Activated naive CD8-positive, alpha-beta T cell treated with anti-CD3 and anti-CD28 coated beads, Interleukin-2, amount 10 ng/mL, durations not matched to agents 7 days and 5 days (primary cell): Measurements from ENCODE around the gene LPXN. TPM values are rescaled to one million over a fixed set of nuclear protein-coding genes. Genes with fewer than 3 reads are reported as not detected.

Experiments
- ATAC-seq: fragments of 150-1000 bp; cut with Tn5 transposase; one replicate; pipeline ENCODE4 v1.10.0; 2021; ENCODE audit warnings: low read depth, moderate library complexity
- POLR2A ChIA-PET: fragments of 350-600 bp; sonication (Branson Sonifier 250); formaldehyde crosslinking; loops from one replicate; lab custom pipeline; 2021; ENCODE audit warnings: antibody characterized with exemption; lab: Charles Lee
- DNase-seq: peaks from one replicate; pipeline ENCODE4 v3.0.0; 2021
- H3K27ac Mint-ChIP-seq: one replicate; pipeline ENCODE4 v1.8.0; 2022; ENCODE audit warnings: mild to moderate bottlenecking, mixed read lengths
- H3K27me3 Mint-ChIP-seq: one replicate; pipeline ENCODE4 v1.8.0; 2022; ENCODE audit warnings: mild to moderate bottlenecking, moderate library complexity, mixed read lengths
- H3K36me3 Mint-ChIP-seq: one replicate; pipeline ENCODE4 v1.8.0; 2021; ENCODE audit warnings: mild to moderate bottlenecking, mixed read lengths
- H3K4me1 Mint-ChIP-seq: one replicate; pipeline ENCODE4 v1.8.0; 2021; ENCODE audit warnings: mixed read lengths
- H3K4me3 Mint-ChIP-seq: one replicate; pipeline ENCODE4 v1.8.0; 2022; ENCODE audit warnings: mild to moderate bottlenecking, moderate library complexity, mixed read lengths
- H3K9me3 Mint-ChIP-seq: one replicate; pipeline ENCODE4 v1.8.0; 2021; ENCODE audit warnings: mixed read lengths
- total RNA-seq, 2 experiments: library from RNA; stranded (reverse); gene quantifications; one replicate each; pipeline ENCODE4 v1.2.3, GENCODE V29; 2021

The LPXN gene
- 100 to 1,000 TPM; 145 to 159 TPM for total RNA-seq

GRCh38 chr11:58575377-58576020 lies at the start of gene LPXN:
Gene LPXN (minus strand): TSS chr11:58575856. CDS start chr11:58575772, 84 bp downstream.
- no peaks in the 10 kb centered on the region for H3K27me3 Mint-ChIP-seq
- peak within 1 kb of the TSS; percentile 96 for H3K4me3 Mint-ChIP-seq
- H3K27ac Mint-ChIP-seq, result peak within 1 kb of the TSS; percentile 97
- DNase-seq, result peak; percentile 56
- POLR2A ChIA-PET, result interaction anchor here (0.6 to 4.5 kb wide), 10 partner anchors 8 to 1180 kb away, joined by 3 to 29 read pairs (median 4); partner anchors contain the start of genes FAM111B and STX3
- H3K4me1 Mint-ChIP-seq, result peaks cover 43% of the 10 kb centered on the region
- peaks cover 23% of the 10 kb centered on the region for H3K36me3 Mint-ChIP-seq
- no peaks in the 10 kb centered on the region for H3K9me3 Mint-ChIP-seq
- no peak for ATAC-seq

GRCh38 chr11:58625086-58625485 lies 49.4 kb upstream of the LPXN start:
- ATAC-seq (no peak), DNase-seq (no peak)
- Mint-ChIP-seq H3K27ac (no peak overlapping the region), H3K9me3 (no peaks in the 10 kb centered on the region), H3K27me3 (no peaks in the 10 kb centered on the region), H3K4me3 (no peak overlapping the region), H3K4me1 (peaks cover 12% of the 10 kb centered on the region), H3K36me3 (peaks cover 29% of the 10 kb centered on the region)
- POLR2A ChIA-PET, result no interaction called here

- peaks cover 46% of the 10 kb centered on the region for H3K36me3 Mint-ChIP-seq
- H3K27ac Mint-ChIP-seq, result peak within 1 kb of the TSS; percentile 26
- no peaks in the 10 kb centered on the region for H3K27me3 Mint-ChIP-seq
- no peaks in the 10 kb centered on the region for H3K9me3 Mint-ChIP-seq
- H3K4me1 Mint-ChIP-seq, result peaks cover 8% of the 10 kb centered on the region
- ATAC-seq, result no peak
- POLR2A ChIA-PET, result no interaction called here
- no peak within 1 kb of the TSS for H3K4me3 Mint-ChIP-seq
- DNase-seq, result no peak
These were observed 46.7 kb upstream of the LPXN start, which contains the start of gene CNTF for GRCh38 chr11:58622344-58622743. Gene CNTF (plus strand): TSS chr11:58622665. CDS start chr11:58622753, 88 bp downstream.

GRCh38 chr11:58621586-58622262 lies 46.1 kb upstream of the LPXN start:
- no peak for ATAC-seq
- Mint-ChIP-seq H3K27me3 (no peaks in the 10 kb centered on the region), H3K9me3 (no peaks in the 10 kb centered on the region), H3K27ac (no peak overlapping the region), H3K4me3 (no peak overlapping the region), H3K4me1 (peaks cover 8% of the 10 kb centered on the region), H3K36me3 (peaks cover 49% of the 10 kb centered on the region)
- POLR2A ChIA-PET, result interaction anchor here (0.9 kb wide), 1 partner anchor 484 kb away, joined by 3 read pairs; no protein-coding TSS in a partner anchor
- DNase-seq, result no peak

GRCh38 chr11:58617976-58618557 lies 42.4 kb upstream of the LPXN start:
- H3K27ac Mint-ChIP-seq, result no peak overlapping the region
- no peak overlapping the region for H3K4me3 Mint-ChIP-seq
- ATAC-seq (no peak), DNase-seq (no peak)
- POLR2A ChIA-PET, result no interaction called here
- H3K9me3 Mint-ChIP-seq, result no peaks in the 10 kb centered on the region
- peaks cover 49% of the 10 kb centered on the region for H3K36me3 Mint-ChIP-seq
- H3K4me1 Mint-ChIP-seq, result peaks cover 8% of the 10 kb centered on the region
- no peaks in the 10 kb centered on the region for H3K27me3 Mint-ChIP-seq

- ATAC-seq (no peak), DNase-seq (no peak)
- peaks cover 3% of the 10 kb centered on the region for H3K4me1 Mint-ChIP-seq
- POLR2A ChIA-PET, result no interaction called here
- H3K27me3 Mint-ChIP-seq, result no peaks in the 10 kb centered on the region
- H3K27ac Mint-ChIP-seq, result no peak overlapping the region
- no peaks in the 10 kb centered on the region for H3K9me3 Mint-ChIP-seq
- peaks cover 48% of the 10 kb centered on the region for H3K36me3 Mint-ChIP-seq
- H3K4me3 Mint-ChIP-seq, result no peak overlapping the region
These were observed 40.9 kb upstream of the LPXN start for GRCh38 chr11:58616594-58616993.

GRCh38 chr11:58615559-58615958 lies 39.9 kb upstream of the LPXN start:
- no peaks in the 10 kb centered on the region for H3K27me3 Mint-ChIP-seq
- POLR2A ChIA-PET, result no interaction called here
- H3K36me3 Mint-ChIP-seq, result peaks cover 55% of the 10 kb centered on the region
- H3K4me1 Mint-ChIP-seq, result peaks cover 3% of the 10 kb centered on the region
- no peak overlapping the region for H3K4me3 Mint-ChIP-seq
- H3K27ac Mint-ChIP-seq, result no peak overlapping the region
- no peak for ATAC-seq
- no peak for DNase-seq
- H3K9me3 Mint-ChIP-seq, result no peaks in the 10 kb centered on the region

- Mint-ChIP-seq H3K27me3 (no peaks in the 10 kb centered on the region), H3K9me3 (no peaks in the 10 kb centered on the region), H3K4me1 (no peaks in the 10 kb centered on the region), H3K27ac (no peak overlapping the region), H3K36me3 (peaks cover 39% of the 10 kb centered on the region), H3K4me3 (no peak overlapping the region)
- DNase-seq (no peak), ATAC-seq (no peak)
- POLR2A ChIA-PET, result no interaction called here
These were observed 37.6 kb upstream of the LPXN start for GRCh38 chr11:58613228-58613627.

GRCh38 chr11:58609723-58610122 lies 34.1 kb upstream of the LPXN start:
- no peaks in the 10 kb centered on the region for H3K9me3 Mint-ChIP-seq
- ATAC-seq (no peak), DNase-seq (no peak)
- no peak overlapping the region for H3K4me3 Mint-ChIP-seq
- no peak overlapping the region for H3K27ac Mint-ChIP-seq
- POLR2A ChIA-PET, result no interaction called here
- H3K4me1 Mint-ChIP-seq, result peaks cover 20% of the 10 kb centered on the region
- no peaks in the 10 kb centered on the region for H3K27me3 Mint-ChIP-seq
- peaks cover 36% of the 10 kb centered on the region for H3K36me3 Mint-ChIP-seq

GRCh38 chr11:58608331-58608730 lies 32.7 kb upstream of the LPXN start:
- no peak overlapping the region for H3K27ac Mint-ChIP-seq
- no peak for ATAC-seq

GRCh38 chr11:58606930-58607714 lies 31.5 kb upstream of the LPXN start:
- H3K4me1 Mint-ChIP-seq, result peaks cover 28% of the 10 kb centered on the region
- H3K27me3 Mint-ChIP-seq, result no peaks in the 10 kb centered on the region
- H3K9me3 Mint-ChIP-seq, result no peaks in the 10 kb centered on the region
- H3K36me3 Mint-ChIP-seq, result peaks cover 41% of the 10 kb centered on the region
- POLR2A ChIA-PET, result no interaction called here
- H3K27ac Mint-ChIP-seq, result no peak overlapping the region
- no peak for ATAC-seq
- no peak for DNase-seq
- no peak overlapping the region for H3K4me3 Mint-ChIP-seq

More at GRCh38 chr11:58608331-58608730, 32.7 kb upstream of the LPXN start:
- peaks cover 37% of the 10 kb centered on the region for H3K36me3 Mint-ChIP-seq
- H3K27me3 Mint-ChIP-seq, result no peaks in the 10 kb centered on the region
- no peaks in the 10 kb centered on the region for H3K9me3 Mint-ChIP-seq
- peaks cover 25% of the 10 kb centered on the region for H3K4me1 Mint-ChIP-seq
- POLR2A ChIA-PET, result no interaction called here
- no peak for DNase-seq
- no peak overlapping the region for H3K4me3 Mint-ChIP-seq

GRCh38 chr11:58600510-58600909 lies 24.9 kb upstream of the LPXN start:
- Mint-ChIP-seq H3K4me3 (no peak overlapping the region), H3K4me1 (peaks cover 49% of the 10 kb centered on the region), H3K36me3 (peaks cover 52% of the 10 kb centered on the region), H3K9me3 (no peaks in the 10 kb centered on the region), H3K27me3 (no peaks in the 10 kb centered on the region), H3K27ac (no peak overlapping the region)
- DNase-seq (no peak), ATAC-seq (no peak)
- POLR2A ChIA-PET, result no interaction called here

- POLR2A ChIA-PET, result no interaction called here
- Mint-ChIP-seq H3K4me3 (peak overlapping the region; percentile 25), H3K9me3 (no peaks in the 10 kb centered on the region), H3K4me1 (peaks cover 42% of the 10 kb centered on the region), H3K27me3 (no peaks in the 10 kb centered on the region), H3K36me3 (peaks cover 42% of the 10 kb centered on the region), H3K27ac (peak overlapping the region; percentile 19)
- DNase-seq (no peak), ATAC-seq (no peak)
These were observed 22.0 kb upstream of the LPXN start for GRCh38 chr11:58597486-58598144.
